Endodermal cell (in vitro differentiated cells): Measurements from ENCODE around the gene SND1. TPM values are rescaled to one million over a fixed set of nuclear protein-coding genes. Genes with fewer than 3 reads are reported as not detected.
A peak's percentile ranks its signal among the peaks of the same experiment; 100 is the strongest.

ENCODE experiments used
- DNase-seq: peaks from one replicate; pipeline ENCODE4 v3.0.0-alpha.2; 2017
- H3K27ac ChIP-seq: 2 replicates; pipeline ENCODE4 v1.5.1; 2013; ENCODE audit warnings: mild to moderate bottlenecking, low read depth, low read length, moderate library complexity
- H3K27me3 ChIP-seq: 2 replicates; pipeline ENCODE4 v1.6.1; 2013; ENCODE audit warnings: mild to moderate bottlenecking, low read length, moderate library complexity; ENCODE audit not compliant: insufficient read depth, control insufficient read depth, poor library complexity, severe bottlenecking
- H3K36me3 ChIP-seq: 2 replicates; pipeline ENCODE4 v1.7.0; 2013; ENCODE audit warnings: mild to moderate bottlenecking, low read length, moderate library complexity; ENCODE audit not compliant: control insufficient read depth, insufficient read depth
- H3K4me1 ChIP-seq: one replicate; pipeline ENCODE4 v1.7.0; 2013; ENCODE audit warnings: low read length; ENCODE audit not compliant: control insufficient read depth, insufficient read depth
- H3K4me3 ChIP-seq: 2 replicates; pipeline ENCODE4 v1.5.1; 2013; ENCODE audit warnings: mild to moderate bottlenecking, low read length, moderate library complexity
- H3K9ac ChIP-seq: 2 replicates; pipeline ENCODE4 v1.6.1; 2013; ENCODE audit warnings: mild to moderate bottlenecking, low read length, moderate library complexity; ENCODE audit not compliant: poor library complexity, severe bottlenecking; ENCODE audit errors: extremely low read depth
- H3K9me3 ChIP-seq: 2 replicates; pipeline ENCODE4 v1.6.1; 2013; ENCODE audit warnings: mild to moderate bottlenecking, low read length, moderate library complexity; ENCODE audit not compliant: control insufficient read depth
- H3K27ac Mint-ChIP-seq: 2 replicates; pipeline ENCODE4 v1.8.0; 2020; ENCODE audit warnings: mixed read lengths
- H3K27me3 Mint-ChIP-seq: 2 replicates; pipeline ENCODE4 v1.8.0; 2021; ENCODE audit warnings: mild to moderate bottlenecking, mixed read lengths; ENCODE audit not compliant: insufficient read depth
- H3K36me3 Mint-ChIP-seq: 2 replicates; pipeline ENCODE4 v1.8.0; 2020; ENCODE audit warnings: low read depth, mixed read lengths
- H3K4me1 Mint-ChIP-seq: 2 replicates; pipeline ENCODE4 v1.8.0; 2020; ENCODE audit warnings: mixed read lengths
- H3K4me3 Mint-ChIP-seq: 2 replicates; pipeline ENCODE4 v1.8.0; 2020; ENCODE audit warnings: mild to moderate bottlenecking, moderate library complexity, mixed read lengths
- H3K9me3 Mint-ChIP-seq: 2 replicates; pipeline ENCODE4 v1.8.0; 2020; ENCODE audit warnings: mild to moderate bottlenecking, mixed read lengths
- CTCF ChIP-seq: fragments of 200-600 bp; sonication (generic); conservative IDR thresholded peaks from 2 replicates; pipeline ENCODE4 v1.5.0; 2021; ENCODE audit warnings: antibody characterized with exemption, mild to moderate bottlenecking
- WGBS, 2 experiments: methylation state at CpG; one replicate each; pipeline versions ENCODE4 v1.1.5 to v1.1.7; 2013; ENCODE audit warnings: missing lambda C conversion rate in 2 of 2, mixed read lengths in 1 of 2; ENCODE audit not compliant: insufficient coverage in 1 of 2, insufficient read length in 1 of 2; 5-methylcytosine and 5-hydroxymethylcytosine counted together
- total RNA-seq, 2 donors: library from RNA; stranded (reverse); fragmentation: NEBNext Ultra II Directional in 1 of 2; extraction: Animal tissue kit (Norgen Biotek cat#: 25700) in 1 of 2; gene quantifications; 2 replicates in 1 of 2; 3 replicates in 1 of 2; pipeline ENCODE4 v1.2.1, GENCODE V29; 2021

The SND1 gene
- total RNA-seq, 2 donors from 2014 or later = 240 to 267 TPM

- H3K27me3 Mint-ChIP-seq = no peaks in the 10 kb centered on the region
- 92 to 95% methylated on average over 2 of the region's 2 CpGs for WGBS, 2 experiments
- Histone ChIP-seq H3K27me3 (no peaks in the 10 kb centered on the region), H3K9me3 (no peaks in the 10 kb centered on the region), H3K36me3 (peaks cover 60% of the 10 kb centered on the region), H3K9ac (no peak overlapping the region), H3K4me3 (peak overlapping the region; percentile 13), H3K4me1 (peaks cover 21% of the 10 kb centered on the region), H3K27ac (no peak overlapping the region)
- peaks cover 37% of the 10 kb centered on the region for H3K4me1 Mint-ChIP-seq
- no peak for TF ChIP-seq CTCF
- peak overlapping the region; percentile 17 for H3K27ac Mint-ChIP-seq
- H3K9me3 Mint-ChIP-seq = peaks cover 2% of the 10 kb centered on the region
- H3K4me3 Mint-ChIP-seq = no peak overlapping the region
- DNase-seq = no peak
- peaks cover 44% of the 10 kb centered on the region for H3K36me3 Mint-ChIP-seq
Observed at GRCh38 chr7:127890726-127891125, 238.7 kb downstream of the SND1 start.

- Histone ChIP-seq H3K4me3 (peak overlapping the region; percentile 13), H3K27me3 (no peaks in the 10 kb centered on the region), H3K4me1 (peaks cover 22% of the 10 kb centered on the region), H3K36me3 (peaks cover 60% of the 10 kb centered on the region), H3K9ac (no peak overlapping the region), H3K27ac (no peak overlapping the region), H3K9me3 (no peaks in the 10 kb centered on the region)
- H3K27ac Mint-ChIP-seq = peak overlapping the region; percentile 63
- H3K27me3 Mint-ChIP-seq = no peaks in the 10 kb centered on the region
- peaks cover 34% of the 10 kb centered on the region for H3K4me1 Mint-ChIP-seq
- no peak overlapping the region for H3K4me3 Mint-ChIP-seq
- 81 to 86% methylated on average over 2 to 4 of the region's 4 CpGs for WGBS, 2 experiments
- H3K36me3 Mint-ChIP-seq = peaks cover 44% of the 10 kb centered on the region
- no peak for TF ChIP-seq CTCF
- no peak for DNase-seq
- H3K9me3 Mint-ChIP-seq = peaks cover 2% of the 10 kb centered on the region
Observed at GRCh38 chr7:127891144-127891543, 239.2 kb downstream of the SND1 start.

- no peaks in the 10 kb centered on the region for H3K9me3 ChIP-seq
- H3K36me3 Mint-ChIP-seq = peaks cover 44% of the 10 kb centered on the region
- H3K27ac ChIP-seq = no peak overlapping the region
- H3K27ac Mint-ChIP-seq = no peak overlapping the region
- no peak overlapping the region for H3K9ac ChIP-seq
- no peaks in the 10 kb centered on the region for H3K27me3 ChIP-seq
- H3K27me3 Mint-ChIP-seq = no peaks in the 10 kb centered on the region
- H3K9me3 Mint-ChIP-seq = peaks cover 2% of the 10 kb centered on the region
- H3K4me1 Mint-ChIP-seq = peaks cover 30% of the 10 kb centered on the region
- 79 to 100% methylated on average over 1 to 4 of the region's 4 CpGs for WGBS, 2 experiments
- H3K4me1 ChIP-seq = peaks cover 22% of the 10 kb centered on the region
- peaks cover 63% of the 10 kb centered on the region for H3K36me3 ChIP-seq
- H3K4me3 Mint-ChIP-seq = no peak overlapping the region
- no peak for TF ChIP-seq CTCF
- no peak for DNase-seq
- H3K4me3 ChIP-seq = peak overlapping the region; percentile 13
Observed at GRCh38 chr7:127891854-127892438, 240.0 kb downstream of the SND1 start.
